ENCODE measurements around the gene SLC25A47. TPM values are rescaled to one million over a fixed set of nuclear protein-coding genes. Genes with fewer than 3 reads are reported as not detected.

Gene SLC25A47, protein sequence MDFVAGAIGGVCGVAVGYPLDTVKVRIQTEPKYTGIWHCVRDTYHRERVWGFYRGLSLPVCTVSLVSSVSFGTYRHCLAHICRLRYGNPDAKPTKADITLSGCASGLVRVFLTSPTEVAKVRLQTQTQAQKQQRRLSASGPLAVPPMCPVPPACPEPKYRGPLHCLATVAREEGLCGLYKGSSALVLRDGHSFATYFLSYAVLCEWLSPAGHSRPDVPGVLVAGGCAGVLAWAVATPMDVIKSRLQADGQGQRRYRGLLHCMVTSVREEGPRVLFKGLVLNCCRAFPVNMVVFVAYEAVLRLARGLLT
- not detected for total RNA-seq

DNA sequence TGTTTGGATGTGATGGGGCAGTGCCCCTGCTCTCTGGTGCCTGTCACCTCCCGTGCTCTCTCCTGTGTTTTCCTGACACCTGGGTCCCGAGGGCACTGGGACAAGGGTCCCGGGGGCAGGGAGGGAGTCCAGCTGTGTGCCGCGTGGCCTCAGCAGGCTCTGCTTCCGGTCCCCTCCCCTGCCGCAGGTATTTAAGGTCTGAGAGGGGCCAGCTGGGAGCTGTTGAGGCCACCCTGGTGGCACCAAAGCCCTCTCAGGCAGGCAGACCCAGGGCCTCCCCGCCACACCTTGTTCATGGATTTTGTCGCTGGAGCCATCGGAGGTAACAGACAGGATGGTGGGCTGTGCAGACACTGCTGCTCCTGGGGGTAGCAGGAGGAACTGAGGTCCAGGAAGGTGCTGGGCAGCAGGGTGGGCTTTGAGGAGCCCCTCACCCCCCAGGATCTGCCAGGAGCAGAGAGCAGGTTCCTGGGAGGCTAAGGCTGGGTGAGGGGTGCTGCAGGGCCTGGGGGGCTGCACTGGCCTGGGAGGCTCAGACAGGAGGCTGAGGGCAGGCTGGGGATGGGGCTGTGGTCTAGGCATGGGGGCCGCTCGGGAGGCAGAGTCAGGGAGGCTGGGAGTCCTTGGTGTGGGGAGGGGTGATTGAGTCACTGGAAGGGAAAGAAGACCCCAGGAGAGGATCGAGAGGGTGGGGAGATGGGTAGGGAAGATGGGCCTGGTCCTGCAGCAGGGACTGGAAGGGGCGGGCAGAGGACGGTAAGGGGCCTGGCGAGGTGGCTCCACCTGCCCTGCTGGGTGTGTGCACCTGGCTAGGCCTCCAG, at the start of gene SLC25A47:
TSS of gene SLC25A47 (plus strand) at position 219 of the 821 bp plus-strand sequence. CDS start at position 295, 76 bp downstream.
- DNase-seq (ENCODE audit: low spot score in 2 of 2), result no peak
- no peaks in the 10 kb centered on the region for H3K9me3 ChIP-seq
- peaks cover 0 to 5% of the 10 kb centered on the region in 2 donors for H3K4me1 ChIP-seq
- H3K4me3 ChIP-seq, result no peak within 1 kb of the TSS
- no peak within 1 kb of the TSS for H3K27ac ChIP-seq
- intact Hi-C loops (cut with DNase I), result no loop called here
- H3K27me3 ChIP-seq, result no peaks in the 10 kb centered on the region
- TF ChIP-seq, protein P1, sequence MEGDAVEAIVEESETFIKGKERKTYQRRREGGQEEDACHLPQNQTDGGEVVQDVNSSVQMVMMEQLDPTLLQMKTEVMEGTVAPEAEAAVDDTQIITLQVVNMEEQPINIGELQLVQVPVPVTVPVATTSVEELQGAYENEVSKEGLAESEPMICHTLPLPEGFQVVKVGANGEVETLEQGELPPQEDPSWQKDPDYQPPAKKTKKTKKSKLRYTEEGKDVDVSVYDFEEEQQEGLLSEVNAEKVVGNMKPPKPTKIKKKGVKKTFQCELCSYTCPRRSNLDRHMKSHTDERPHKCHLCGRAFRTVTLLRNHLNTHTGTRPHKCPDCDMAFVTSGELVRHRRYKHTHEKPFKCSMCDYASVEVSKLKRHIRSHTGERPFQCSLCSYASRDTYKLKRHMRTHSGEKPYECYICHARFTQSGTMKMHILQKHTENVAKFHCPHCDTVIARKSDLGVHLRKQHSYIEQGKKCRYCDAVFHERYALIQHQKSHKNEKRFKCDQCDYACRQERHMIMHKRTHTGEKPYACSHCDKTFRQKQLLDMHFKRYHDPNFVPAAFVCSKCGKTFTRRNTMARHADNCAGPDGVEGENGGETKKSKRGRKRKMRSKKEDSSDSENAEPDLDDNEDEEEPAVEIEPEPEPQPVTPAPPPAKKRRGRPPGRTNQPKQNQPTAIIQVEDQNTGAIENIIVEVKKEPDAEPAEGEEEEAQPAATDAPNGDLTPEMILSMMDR (IDR thresholded peaks at IDR 0.05), result no peak
- H3K36me3 ChIP-seq, result no peaks in the 10 kb centered on the region

DNA sequence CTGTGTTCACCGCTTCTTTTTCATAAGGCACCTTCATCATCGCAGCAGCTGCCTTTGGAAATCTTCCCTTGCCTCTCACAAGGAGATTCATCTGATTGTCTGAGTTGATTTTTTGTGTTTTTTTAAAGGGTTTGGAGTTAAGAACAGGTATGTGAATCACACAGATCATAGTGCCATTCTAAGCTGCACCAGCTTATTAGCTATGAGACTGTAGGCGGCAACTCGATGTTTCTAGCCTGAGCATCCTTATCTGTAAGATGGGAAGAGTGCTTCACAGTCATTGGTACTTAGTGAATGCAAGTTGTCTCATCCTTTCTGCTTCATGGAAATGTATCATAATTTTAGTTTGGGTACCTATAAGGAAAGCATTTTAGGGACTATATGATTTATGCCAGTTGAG, 48.9 kb upstream of the SLC25A47 start:
- DNase-seq (ENCODE audit: low spot score in 2 of 2), result no peak
- H3K9me3 ChIP-seq, result no peaks in the 10 kb centered on the region
- TF ChIP-seq, protein P1 (IDR thresholded peaks at IDR 0.05), result no peak
- peaks cover 0 to 5% of the 10 kb centered on the region in 2 donors for H3K4me1 ChIP-seq
- H3K27ac ChIP-seq, result no peak overlapping the region
- peaks cover 0 to 12% of the 10 kb centered on the region in 2 donors for H3K36me3 ChIP-seq
- H3K4me3 ChIP-seq, result no peak overlapping the region
- intact Hi-C loops (cut with DNase I), result no loop called here
- no peaks in the 10 kb centered on the region for H3K27me3 ChIP-seq

DNA sequence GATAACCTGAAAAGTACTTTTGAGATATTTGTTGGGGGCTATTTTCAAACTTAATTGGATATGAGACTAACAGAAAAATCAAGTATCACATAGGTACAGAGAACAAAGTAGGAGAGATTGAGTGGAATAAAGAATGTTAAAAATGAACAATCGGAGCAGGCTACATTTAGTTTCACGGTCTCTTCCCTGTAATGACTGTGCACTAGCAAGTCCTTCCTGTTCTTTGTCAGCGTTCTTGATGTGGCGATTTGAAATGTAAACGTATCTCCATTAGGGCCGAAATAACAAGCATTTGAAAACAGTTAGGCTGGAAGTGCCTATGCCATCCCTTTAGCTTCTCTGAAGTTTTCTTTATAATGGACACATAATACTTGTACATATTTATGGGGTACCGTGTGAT, 47.9 kb upstream of the SLC25A47 start:
- Histone ChIP-seq H3K9me3 (no peaks in the 10 kb centered on the region), H3K4me1 (peaks cover 0 to 5% of the 10 kb centered on the region in 2 donors), H3K27me3 (no peaks in the 10 kb centered on the region), H3K36me3 (peaks cover 0 to 12% of the 10 kb centered on the region in 2 donors), H3K4me3 (no peak overlapping the region), H3K27ac (no peak overlapping the region)
- DNase-seq (ENCODE audit: low spot score in 2 of 2), result no peak
- TF ChIP-seq, protein P1 (IDR thresholded peaks at IDR 0.05), result no peak
- intact Hi-C loops (cut with DNase I), result no loop called here

DNA sequence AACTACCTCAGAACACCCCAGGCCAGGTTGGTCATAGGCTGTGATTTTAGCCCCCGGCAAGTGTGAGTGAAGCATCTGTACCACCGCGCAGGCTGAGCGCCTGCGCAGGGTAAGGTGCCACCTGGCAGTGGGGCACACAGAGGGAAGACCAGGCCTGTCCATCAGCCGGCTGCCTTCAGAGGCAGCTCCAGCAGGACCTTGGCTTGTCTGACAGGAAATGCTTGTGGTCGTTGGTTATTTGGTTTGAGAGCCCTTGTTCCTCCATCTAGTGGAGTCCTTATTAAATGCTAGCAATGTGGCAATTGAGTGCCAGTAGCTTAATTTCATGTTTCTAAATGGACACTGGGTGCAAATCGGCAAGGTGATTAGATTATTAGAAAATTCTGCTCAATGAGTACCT, 44.4 kb upstream of the SLC25A47 start:
- DNase-seq (ENCODE audit: low spot score in 2 of 2), result no peak
- TF ChIP-seq, protein P1 (IDR thresholded peaks at IDR 0.05), result no peak
- Histone ChIP-seq H3K9me3 (no peaks in the 10 kb centered on the region), H3K36me3 (peaks cover 0 to 12% of the 10 kb centered on the region in 2 donors), H3K4me1 (peaks cover 0 to 3% of the 10 kb centered on the region in 2 donors), H3K27me3 (no peaks in the 10 kb centered on the region), H3K4me3 (no peak overlapping the region), H3K27ac (no peak overlapping the region)
- intact Hi-C loops (cut with DNase I), result no loop called here

DNA sequence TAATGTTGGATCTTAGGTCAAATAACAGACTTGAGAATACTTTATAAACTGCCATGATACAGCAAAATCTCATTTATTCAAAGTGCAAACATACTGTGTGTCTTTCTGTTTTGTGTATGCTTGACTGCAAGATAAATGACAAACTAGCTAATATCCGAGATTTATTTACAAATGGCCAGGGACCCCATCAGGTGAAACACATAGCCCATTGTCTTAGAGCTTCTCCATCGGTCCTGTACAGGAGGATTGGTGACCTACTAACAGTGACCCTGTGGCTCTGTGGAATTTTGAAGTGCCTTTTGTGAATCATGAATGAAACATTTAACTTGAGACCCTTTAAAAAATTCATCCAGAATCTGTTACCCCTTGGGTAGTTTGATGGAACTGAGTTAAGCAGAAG, 44.0 kb upstream of the SLC25A47 start:
- intact Hi-C loops (cut with DNase I), result no loop called here

More for the DNA sequence above, 44.0 kb upstream of the SLC25A47 start:
- DNase-seq (ENCODE audit: low spot score in 2 of 2), result no peak
- Histone ChIP-seq H3K9me3 (no peaks in the 10 kb centered on the region), H3K36me3 (peaks cover 0 to 12% of the 10 kb centered on the region in 2 donors), H3K4me1 (peaks cover 0 to 3% of the 10 kb centered on the region in 2 donors), H3K4me3 (no peak overlapping the region), H3K27ac (no peak overlapping the region), H3K27me3 (no peaks in the 10 kb centered on the region)
- TF ChIP-seq, protein P1 (IDR thresholded peaks at IDR 0.05), result no peak

Measured in ascending aorta (tissue), 2 donors.